ENCODE data around the gene MTCP1. TPM values are rescaled to one million over a fixed set of nuclear protein-coding genes. Genes with fewer than 3 reads are reported as not detected.

Gene MTCP1
- total RNA-seq, 1 experiment from 2014 or later, result 49.5 TPM

DNA sequence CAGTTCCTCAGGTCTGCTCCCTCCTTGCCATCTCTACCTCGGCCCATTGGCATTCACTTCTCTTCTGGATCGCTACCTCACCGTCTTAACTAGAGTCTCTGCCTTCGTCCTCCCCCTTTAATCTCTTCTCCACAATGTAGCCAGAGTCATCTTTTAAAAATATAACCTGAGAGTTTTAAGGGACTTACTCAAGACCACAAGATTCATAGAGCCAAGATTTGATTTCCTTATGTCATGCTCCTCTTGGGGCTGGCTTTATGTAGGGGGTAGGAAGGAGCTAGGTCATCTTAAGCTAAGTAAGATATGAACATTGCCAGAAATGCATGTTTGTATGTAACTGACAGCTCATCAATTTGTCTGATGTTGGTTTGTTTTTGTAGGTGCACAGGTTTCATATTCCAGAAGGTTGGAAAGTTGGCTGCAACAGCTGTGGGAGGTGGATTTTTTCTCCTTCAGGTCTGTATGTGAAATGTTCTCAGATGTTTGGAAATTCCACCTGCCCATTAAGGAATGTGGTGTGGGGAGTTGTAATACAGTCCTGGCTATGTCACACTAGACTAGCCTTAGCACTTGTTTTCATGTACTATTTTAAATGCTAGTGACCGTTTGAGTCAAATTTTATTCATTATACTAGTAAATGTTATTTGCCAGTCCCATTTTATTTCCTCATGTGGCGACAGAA is 24.7 kb downstream of the MTCP1 start:
- Histone ChIP-seq H3K36me3 (ENCODE audit: low read depth) (0 out of 2 replicates have a peak, but pooled peaks cover 3% of the 10 kb centered on the region), H3K4me1 (replicated peaks; ENCODE audit: insufficient read depth) (no peaks in the 10 kb centered on the region), H3K9me2 (ENCODE audit: insufficient read depth) (no peaks in the 10 kb centered on the region), H3K27me3 (ENCODE audit: insufficient read depth, low read depth) (no peaks in the 10 kb centered on the region), H3K79me2 (ENCODE audit: low read depth) (no peaks in the 10 kb centered on the region), H4K20me1 (ENCODE audit: insufficient read depth) (no peaks in the 10 kb centered on the region), H3F3A (ENCODE audit: insufficient read depth, low read depth) (no peaks in the 10 kb centered on the region), H3K4me3 (no peak overlapping the region), H3K27ac (no peak overlapping the region), H3K9me3 (ENCODE audit: insufficient read depth, low read depth) (no peaks in the 10 kb centered on the region), H2AFZ (no peak overlapping the region), H3K4me2 (no peak overlapping the region)
- ChIA-PET POLR2A (ENCODE audit: unreplicated experiment) (no interaction called here), CTCF (no interaction called here)
- intact Hi-C loops (cut with micrococcal nuclease; ENCODE audit: unreplicated experiment), result no loop called here
- DNase-seq, result no peak
- BruUV-seq (replicated peaks), result no TSS peak
- TF ChIP-seq, protein P1, sequence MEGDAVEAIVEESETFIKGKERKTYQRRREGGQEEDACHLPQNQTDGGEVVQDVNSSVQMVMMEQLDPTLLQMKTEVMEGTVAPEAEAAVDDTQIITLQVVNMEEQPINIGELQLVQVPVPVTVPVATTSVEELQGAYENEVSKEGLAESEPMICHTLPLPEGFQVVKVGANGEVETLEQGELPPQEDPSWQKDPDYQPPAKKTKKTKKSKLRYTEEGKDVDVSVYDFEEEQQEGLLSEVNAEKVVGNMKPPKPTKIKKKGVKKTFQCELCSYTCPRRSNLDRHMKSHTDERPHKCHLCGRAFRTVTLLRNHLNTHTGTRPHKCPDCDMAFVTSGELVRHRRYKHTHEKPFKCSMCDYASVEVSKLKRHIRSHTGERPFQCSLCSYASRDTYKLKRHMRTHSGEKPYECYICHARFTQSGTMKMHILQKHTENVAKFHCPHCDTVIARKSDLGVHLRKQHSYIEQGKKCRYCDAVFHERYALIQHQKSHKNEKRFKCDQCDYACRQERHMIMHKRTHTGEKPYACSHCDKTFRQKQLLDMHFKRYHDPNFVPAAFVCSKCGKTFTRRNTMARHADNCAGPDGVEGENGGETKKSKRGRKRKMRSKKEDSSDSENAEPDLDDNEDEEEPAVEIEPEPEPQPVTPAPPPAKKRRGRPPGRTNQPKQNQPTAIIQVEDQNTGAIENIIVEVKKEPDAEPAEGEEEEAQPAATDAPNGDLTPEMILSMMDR (conservative IDR thresholded peaks at IDR 0.05), result no peak
- TF ChIP-seq EZH2 (IDR thresholded peaks at IDR 0.05; ENCODE audit: low read depth), result no peak

DNA sequence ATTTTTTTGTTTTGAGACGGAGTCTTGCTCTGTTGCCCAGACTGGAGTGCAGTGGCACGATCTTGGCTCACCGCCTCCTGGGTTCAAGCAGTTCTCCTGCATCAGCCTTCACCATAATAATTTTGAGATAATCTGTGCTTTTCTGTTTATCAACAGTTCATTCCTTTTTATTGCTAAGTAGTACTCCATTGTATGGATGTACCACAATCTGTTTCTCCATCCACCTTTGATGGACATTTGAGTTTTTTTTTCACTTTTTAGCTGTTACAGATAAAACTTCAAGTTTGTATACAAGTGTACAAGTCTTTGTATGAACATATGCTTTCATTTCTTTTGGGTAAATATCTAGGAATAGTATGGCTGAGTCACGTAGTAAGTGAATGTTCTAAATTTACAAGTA is 35.2 kb downstream of the MTCP1 start:
- BruUV-seq (replicated peaks), result no TSS peak
- Histone ChIP-seq H2AFZ (no peak overlapping the region), H4K20me1 (ENCODE audit: insufficient read depth) (no peaks in the 10 kb centered on the region), H3K27ac (no peak overlapping the region), H3K4me2 (no peak overlapping the region), H3K27me3 (ENCODE audit: insufficient read depth, low read depth) (no peaks in the 10 kb centered on the region), H3K9me2 (ENCODE audit: insufficient read depth) (no peaks in the 10 kb centered on the region), H3K9me3 (ENCODE audit: insufficient read depth, low read depth) (no peaks in the 10 kb centered on the region), H3K36me3 (ENCODE audit: low read depth) (peaks cover 5% of the 10 kb centered on the region; the same call in 1 of the 2 replicates), H3K79me2 (ENCODE audit: low read depth) (peaks cover 10% of the 10 kb centered on the region; the same call in 1 of the 2 replicates), H3F3A (ENCODE audit: insufficient read depth, low read depth) (no peaks in the 10 kb centered on the region), H3K4me3 (no peak overlapping the region), H3K4me1 (replicated peaks; ENCODE audit: insufficient read depth) (no peaks in the 10 kb centered on the region)
- TF ChIP-seq EZH2 (IDR thresholded peaks at IDR 0.05; ENCODE audit: low read depth), result no peak
- TF ChIP-seq, protein P1 (conservative IDR thresholded peaks at IDR 0.05), result no peak
- intact Hi-C loops (cut with micrococcal nuclease; ENCODE audit: unreplicated experiment), result no loop called here
- ChIA-PET CTCF (no interaction called here), POLR2A (ENCODE audit: unreplicated experiment) (no interaction called here)
- no peak for DNase-seq

DNA sequence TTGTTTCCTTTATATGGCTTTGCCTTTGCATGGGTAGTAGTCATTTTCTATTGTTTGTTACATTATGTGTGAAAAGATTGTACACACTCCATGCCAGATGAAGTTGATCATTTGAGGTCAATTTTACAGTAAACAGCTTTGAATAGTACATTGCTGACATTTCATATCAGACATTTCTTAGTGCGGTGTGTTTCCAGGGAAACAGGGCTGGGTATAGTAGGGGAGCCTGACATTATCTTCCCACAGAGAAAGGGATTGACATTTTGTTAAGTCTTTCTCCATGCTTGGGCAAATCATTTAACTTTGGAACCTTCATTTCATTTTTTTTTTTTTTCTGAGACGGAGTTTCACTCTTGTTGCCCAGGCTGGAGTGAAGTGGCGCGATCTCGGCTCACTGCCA is 39.3 kb downstream of the MTCP1 start:
- no peak for DNase-seq
- no peaks in the 10 kb centered on the region for H3K27me3 ChIP-seq (ENCODE audit: insufficient read depth, low read depth)
- ChIA-PET POLR2A (ENCODE audit: unreplicated experiment) (no interaction called here), CTCF (no interaction called here)
- no peak overlapping the region for H3K4me3 ChIP-seq
- peaks cover 40% of the 10 kb centered on the region for H3K79me2 ChIP-seq (ENCODE audit: low read depth)
- H2AFZ ChIP-seq, result no peak overlapping the region
- TF ChIP-seq, protein P1 (conservative IDR thresholded peaks at IDR 0.05), result no peak
- no peak for TF ChIP-seq EZH2 (IDR thresholded peaks at IDR 0.05; ENCODE audit: low read depth)
- peaks cover 13% of the 10 kb centered on the region for H3K4me1 ChIP-seq (replicated peaks; ENCODE audit: insufficient read depth)
- H4K20me1 ChIP-seq (ENCODE audit: insufficient read depth), result no peaks in the 10 kb centered on the region
- peaks cover 10% of the 10 kb centered on the region for H3F3A ChIP-seq (ENCODE audit: insufficient read depth, low read depth)
- no peak overlapping the region for H3K4me2 ChIP-seq
- BruUV-seq (replicated peaks), result no TSS peak
- intact Hi-C loops (cut with micrococcal nuclease; ENCODE audit: unreplicated experiment), result no loop called here
- H3K9me2 ChIP-seq (ENCODE audit: insufficient read depth), result no peaks in the 10 kb centered on the region
- no peak overlapping the region for H3K27ac ChIP-seq
- H3K36me3 ChIP-seq (ENCODE audit: low read depth), result peaks cover 5% of the 10 kb centered on the region; the same call in 1 of the 2 replicates
- H3K9me3 ChIP-seq (ENCODE audit: insufficient read depth, low read depth), result no peaks in the 10 kb centered on the region
